ENCODE data around the gene EPHA6.

DNA sequence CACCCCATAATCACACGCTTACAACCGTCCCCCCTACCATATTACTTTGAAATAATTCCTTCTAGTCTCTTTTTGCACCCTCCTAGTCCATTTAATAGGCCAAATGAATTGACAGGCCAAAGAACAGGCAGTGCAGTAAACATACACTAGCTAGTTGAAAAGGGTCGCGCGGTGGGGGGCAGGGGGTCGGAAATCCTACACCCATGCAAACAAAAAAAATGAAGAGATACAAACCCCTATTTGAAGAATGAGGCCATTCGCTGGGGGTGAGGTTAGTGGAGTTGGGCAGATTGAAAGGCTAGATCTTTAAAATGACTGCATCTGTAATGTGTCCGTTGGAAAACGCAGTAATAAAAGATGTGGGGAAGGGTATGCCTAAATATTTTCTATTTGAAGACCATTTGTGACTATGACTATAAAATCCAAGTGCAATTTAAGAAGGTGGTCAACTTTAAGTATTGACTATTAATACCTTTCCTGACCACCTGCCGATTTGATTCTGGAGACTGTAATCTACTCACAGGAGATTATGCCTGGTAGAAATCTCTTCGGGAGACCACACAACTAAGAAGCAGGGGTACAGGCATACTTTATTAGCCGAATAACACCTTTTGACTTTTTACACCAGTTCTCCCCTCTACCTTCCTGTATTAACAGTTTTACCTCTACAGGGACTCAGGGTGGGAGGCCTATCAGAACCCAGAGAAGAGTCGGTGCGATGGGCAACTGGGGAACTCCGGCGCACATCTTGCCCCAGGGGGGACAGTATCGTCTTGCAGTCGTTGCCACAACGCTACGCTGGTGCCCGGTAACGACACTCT, 949.4 kb downstream of the EPHA6 start:
- TF ChIP-seq, protein P1, sequence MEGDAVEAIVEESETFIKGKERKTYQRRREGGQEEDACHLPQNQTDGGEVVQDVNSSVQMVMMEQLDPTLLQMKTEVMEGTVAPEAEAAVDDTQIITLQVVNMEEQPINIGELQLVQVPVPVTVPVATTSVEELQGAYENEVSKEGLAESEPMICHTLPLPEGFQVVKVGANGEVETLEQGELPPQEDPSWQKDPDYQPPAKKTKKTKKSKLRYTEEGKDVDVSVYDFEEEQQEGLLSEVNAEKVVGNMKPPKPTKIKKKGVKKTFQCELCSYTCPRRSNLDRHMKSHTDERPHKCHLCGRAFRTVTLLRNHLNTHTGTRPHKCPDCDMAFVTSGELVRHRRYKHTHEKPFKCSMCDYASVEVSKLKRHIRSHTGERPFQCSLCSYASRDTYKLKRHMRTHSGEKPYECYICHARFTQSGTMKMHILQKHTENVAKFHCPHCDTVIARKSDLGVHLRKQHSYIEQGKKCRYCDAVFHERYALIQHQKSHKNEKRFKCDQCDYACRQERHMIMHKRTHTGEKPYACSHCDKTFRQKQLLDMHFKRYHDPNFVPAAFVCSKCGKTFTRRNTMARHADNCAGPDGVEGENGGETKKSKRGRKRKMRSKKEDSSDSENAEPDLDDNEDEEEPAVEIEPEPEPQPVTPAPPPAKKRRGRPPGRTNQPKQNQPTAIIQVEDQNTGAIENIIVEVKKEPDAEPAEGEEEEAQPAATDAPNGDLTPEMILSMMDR (IDR thresholded peaks at IDR 0.05) = no peak
- TF ChIP-seq POLR2A (IDR thresholded peaks at IDR 0.05) = no peak
